ENCODE data around the gene NOX3.

Gene NOX3

DNA sequence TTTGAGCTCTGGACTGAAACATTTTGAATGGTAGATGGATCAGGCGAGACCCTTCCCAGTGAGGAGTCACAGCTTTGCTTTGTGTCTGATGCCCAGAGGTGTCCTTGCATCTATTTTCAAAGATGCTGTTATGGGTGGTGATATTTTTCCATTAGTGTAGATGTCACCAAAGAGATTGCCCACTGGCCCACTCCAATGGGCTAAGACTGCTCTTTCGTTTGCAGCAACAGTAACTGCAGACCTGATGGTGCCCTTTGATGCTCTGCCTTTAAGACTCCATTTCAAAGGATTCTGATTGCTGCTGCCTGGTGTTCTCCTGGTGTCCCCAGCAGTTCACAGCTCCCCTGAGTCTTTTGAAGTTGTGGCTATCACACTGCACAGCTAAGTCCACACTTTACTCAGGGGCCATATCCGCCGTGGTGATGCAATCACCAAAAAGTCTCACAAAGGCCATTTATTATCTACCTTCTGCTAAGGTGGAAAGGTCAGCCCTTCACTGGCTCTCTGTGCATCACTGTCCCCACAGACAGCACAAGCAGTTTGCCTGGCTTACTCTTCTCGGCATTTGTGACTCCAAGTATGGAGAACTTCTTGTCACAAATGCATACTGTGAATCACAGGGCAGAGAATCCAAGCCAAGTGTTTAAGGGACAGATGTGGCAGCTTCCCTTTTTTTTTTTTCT is 56.4 kb downstream of the NOX3 start:
- no peak for DNase-seq (ENCODE audit: low read depth)

DNA sequence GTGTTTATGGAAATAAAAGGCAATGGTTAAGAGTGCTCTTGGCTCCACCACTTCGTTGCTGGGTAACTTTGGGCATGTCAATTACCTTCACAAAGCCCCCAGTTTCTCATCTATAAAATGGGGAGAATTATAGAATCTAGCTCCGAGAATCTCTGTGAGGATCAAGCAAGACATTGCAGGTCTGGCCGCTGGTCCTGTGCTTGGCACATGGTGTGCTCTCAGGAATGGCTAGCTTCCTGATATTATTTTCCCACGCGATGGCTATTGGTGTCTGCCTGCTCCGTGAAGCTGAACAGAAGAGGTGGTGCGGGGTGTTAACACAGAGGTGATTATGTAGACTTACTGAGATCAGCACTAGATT is 57.0 kb downstream of the NOX3 start:
- DNase-seq (ENCODE audit: low read depth), result no peak

GRCh38 chr6:155398221-155398620 is 57.4 kb downstream of the NOX3 start:
- no peak for DNase-seq (ENCODE audit: low read depth)

GRCh38 chr6:155397172-155397705 is 58.4 kb downstream of the NOX3 start:
- no peak for DNase-seq (ENCODE audit: low read depth)

- no peak for DNase-seq (ENCODE audit: low read depth)
Observed at GRCh38 chr6:155396605-155397004, 59.0 kb downstream of the NOX3 start.

DNA sequence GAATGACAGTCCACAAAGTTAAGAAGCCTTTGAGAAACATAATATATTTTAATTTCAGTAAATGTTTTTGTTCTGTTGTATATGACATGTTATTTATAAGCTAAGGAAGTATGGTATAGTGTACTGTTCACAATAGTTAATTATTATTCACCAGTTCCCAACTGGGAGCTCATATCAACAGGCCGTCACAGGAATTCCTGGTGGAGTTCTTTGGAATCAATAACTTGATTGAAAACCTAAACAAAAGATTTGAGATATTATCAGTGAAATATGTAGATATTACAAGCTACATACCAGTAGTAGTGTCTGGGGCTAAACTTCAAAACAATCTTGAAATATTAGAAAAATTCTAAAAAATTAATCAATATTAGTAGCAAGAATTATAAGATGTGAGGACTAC is 60.3 kb downstream of the NOX3 start:
- DNase-seq (ENCODE audit: low read depth), result no peak

- DNase-seq (ENCODE audit: low read depth), result no peak
Observed at GRCh38 chr6:155389130-155389529, 66.5 kb downstream of the NOX3 start.

DNA sequence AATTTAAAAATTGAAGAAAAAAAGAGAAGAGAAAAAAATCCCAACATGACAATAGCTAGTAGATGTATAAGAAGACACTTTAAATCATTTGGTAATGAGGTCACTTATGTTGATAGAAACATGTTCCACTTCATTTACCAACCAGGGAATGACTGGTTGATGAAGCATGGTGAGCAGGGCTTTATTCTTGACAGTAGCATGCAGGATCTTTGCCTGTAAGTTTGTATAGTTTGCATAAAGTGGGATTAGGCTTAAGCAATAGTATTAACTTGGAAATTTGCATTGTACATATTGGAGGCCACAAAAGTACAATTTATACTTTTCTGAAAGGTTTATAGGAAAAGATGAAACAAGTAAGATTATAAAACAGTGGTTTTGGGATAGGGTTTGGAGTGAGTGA is 67.0 kb downstream of the NOX3 start:
- DNase-seq (ENCODE audit: low read depth), result no peak

- no peak for DNase-seq (ENCODE audit: low read depth)
Observed at GRCh38 chr6:155387481-155387880, 68.2 kb downstream of the NOX3 start.

DNA sequence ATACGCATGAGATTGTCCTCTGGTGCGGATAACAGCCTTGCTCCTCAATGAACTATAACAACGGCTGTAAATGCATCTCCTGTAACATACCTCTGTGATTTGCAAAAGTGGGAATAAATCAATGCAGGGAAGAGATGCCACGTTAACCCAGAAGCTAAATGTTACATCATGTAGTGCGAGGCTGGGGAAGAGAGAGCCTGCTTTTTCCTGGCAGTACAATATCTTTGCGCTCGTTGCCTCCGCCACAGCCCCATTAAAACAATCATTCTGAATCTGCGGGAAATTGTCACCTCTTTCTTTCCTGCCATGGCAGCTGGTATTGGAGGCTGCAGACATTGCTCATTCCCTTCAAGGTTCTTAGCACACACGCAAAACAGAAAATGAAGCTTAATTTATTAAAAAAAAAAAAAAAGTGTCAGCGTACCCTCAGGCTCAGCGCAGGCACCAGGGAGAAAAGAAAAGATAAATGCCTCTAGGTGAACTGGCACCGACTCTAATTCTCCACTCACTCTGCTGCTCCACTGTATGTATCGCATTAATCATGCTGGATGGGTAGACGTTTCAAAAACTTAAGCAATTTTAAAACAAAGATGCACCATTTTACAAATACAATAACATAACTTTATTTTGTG is 71.2 kb downstream of the NOX3 start:
- no peak for DNase-seq (ENCODE audit: low read depth)

GRCh38 chr6:155383913-155384312 is 71.7 kb downstream of the NOX3 start:
- no peak for DNase-seq (ENCODE audit: low read depth)

- DNase-seq (ENCODE audit: low read depth), result no peak
Observed at GRCh38 chr6:155382338-155382685, 73.3 kb downstream of the NOX3 start.

DNA sequence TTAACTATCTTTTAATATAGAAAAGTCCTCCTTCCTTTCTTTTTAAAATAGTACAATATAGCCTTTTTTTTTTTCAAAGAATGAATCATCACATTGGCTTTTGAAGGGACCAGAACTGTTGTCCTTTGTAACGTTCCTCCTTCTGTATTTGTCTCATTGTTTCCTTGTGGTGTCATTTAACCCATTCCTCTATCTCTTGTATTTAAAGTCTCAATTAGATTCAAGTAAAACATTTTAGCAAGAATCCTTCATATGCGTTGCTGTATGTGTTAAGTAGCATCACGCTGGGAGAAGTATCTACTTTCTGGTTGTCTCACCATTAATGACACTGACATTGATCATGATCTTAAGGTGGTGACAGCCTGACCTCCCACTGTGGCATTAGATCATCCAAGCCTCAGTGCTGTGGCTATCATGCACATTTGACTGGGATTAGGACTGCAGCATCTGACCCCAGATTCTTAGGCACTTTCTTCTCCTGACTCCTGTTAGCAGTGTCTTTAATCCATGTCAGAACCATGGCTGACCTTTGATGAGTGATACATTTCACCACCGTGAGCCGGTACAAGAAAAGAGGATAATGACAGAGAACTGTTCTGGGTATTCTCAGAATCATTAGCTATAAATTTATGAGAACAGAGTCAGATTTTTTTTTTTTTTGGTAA is 73.8 kb downstream of the NOX3 start:
- no peak for DNase-seq (ENCODE audit: low read depth)

DNA sequence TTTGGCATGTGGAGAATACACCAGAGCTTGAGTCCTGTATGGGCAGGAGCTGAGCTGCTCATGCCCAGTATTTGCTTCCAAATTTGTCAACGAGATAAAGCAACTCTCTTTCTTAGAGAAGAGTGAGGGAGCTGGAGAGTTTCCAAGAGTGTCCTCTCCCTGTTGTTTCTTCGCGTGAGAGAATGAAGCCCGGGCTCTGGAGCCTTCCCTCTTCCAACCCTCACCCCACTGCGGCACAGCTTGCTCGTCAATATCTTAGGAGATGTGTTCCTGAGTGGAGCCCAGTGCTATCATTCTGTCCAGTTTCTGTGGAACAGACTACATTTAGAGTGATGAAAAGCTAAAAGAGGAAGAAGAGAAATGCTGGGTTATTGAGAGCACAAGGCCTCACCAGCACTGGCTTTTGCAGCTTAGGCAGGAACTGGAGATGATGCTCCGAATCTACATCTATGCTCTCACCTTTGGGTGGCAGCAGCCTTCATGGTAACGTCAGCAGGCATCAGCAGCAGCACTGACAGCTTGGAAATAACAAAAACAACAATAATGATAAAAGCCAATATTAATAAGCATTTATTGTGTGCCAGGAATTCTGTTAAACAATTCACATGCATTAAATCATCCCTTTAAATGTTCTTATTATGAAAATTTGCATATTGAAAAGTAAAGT is 74.8 kb downstream of the NOX3 start:
- no peak for DNase-seq (ENCODE audit: low read depth)

DNA sequence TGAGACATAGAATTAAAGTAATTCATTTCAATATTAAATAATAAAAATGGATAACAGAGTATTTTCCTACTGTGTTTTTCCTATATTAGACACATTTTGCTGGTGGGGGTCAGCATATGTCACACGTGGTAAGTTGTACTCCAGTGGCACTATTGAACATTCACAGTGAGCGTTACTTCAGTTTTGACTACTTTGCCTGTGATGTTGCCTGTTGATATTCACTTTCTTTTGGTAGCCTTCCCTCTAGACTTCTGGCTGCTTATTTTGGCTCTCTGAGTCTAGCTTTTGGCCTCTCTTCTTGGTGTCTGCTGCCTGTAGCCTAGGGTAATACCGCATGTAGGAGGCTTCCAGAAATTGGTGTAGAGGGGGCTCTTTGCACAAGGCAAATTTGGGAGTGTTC is 76.9 kb downstream of the NOX3 start:
- DNase-seq (ENCODE audit: low read depth), result no peak

- no peak for DNase-seq (ENCODE audit: low read depth)
Observed at GRCh38 chr6:155378276-155378675, 77.4 kb downstream of the NOX3 start.

DNA sequence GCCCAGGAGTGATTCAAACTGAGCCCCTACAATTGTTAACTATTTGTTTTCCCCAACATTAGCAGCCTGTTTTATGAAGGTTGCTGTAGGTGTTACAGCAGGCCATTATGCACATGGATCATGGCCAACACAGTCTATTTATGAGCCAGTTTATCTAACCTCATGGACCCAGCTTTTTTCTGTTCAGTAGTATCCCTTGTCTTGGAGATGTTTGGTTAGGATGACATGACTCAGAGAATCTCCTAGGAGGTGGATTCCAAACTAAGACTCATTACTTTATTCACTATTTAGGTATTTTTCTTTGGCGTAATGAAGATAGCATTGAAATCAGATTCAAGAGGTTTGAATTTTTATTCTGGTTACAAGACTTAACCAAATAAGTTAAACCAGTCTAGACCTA is 78.6 kb downstream of the NOX3 start:
- DNase-seq (ENCODE audit: low read depth), result no peak

DNA sequence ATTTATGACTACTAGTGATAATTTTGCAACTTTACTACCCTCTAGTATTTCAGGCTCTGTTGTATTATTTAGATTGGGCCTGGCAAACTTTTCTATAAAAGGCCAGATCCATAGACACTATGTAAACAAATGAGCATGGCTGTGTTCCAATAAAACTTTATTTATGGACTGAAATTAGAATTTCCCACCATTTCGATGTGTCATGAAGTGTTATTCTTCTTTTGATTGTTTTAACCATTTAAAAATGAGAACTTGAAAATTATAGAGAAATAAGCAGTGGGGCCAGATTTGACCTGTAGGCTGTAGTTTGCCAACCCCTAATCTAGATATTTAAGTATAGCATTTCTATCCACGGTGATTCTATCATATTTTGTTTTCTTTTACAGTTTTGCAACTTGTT is 79.8 kb downstream of the NOX3 start:
- no peak for DNase-seq (ENCODE audit: low read depth)

- no peak for DNase-seq (ENCODE audit: low read depth)
Observed at GRCh38 chr6:155374681-155375080, 81.0 kb downstream of the NOX3 start.

GRCh38 chr6:155373276-155373675 is 82.4 kb downstream of the NOX3 start:
- no peak for DNase-seq (ENCODE audit: low read depth)

- no peak for DNase-seq (ENCODE audit: low read depth)
Observed at GRCh38 chr6:155372256-155372655, 83.4 kb downstream of the NOX3 start.

GRCh38 chr6:155371230-155371629 is 84.4 kb downstream of the NOX3 start:
- no peak for DNase-seq (ENCODE audit: low read depth)

- no peak for DNase-seq (ENCODE audit: low read depth)
Observed at GRCh38 chr6:155366325-155366724, 89.3 kb downstream of the NOX3 start.
